Heart right ventricle (tissue), 16 donors: ENCODE results near the gene FUT7. TPM values are rescaled to one million over a fixed set of nuclear protein-coding genes. Genes with fewer than 3 reads are reported as not detected.
A peak's percentile ranks its signal among the peaks of the same experiment; 100 is the strongest.
"Not testable (repeated sequence)": the region's sequence is repeated elsewhere in the genome, so short reads cannot be mapped to it uniquely, and the experiment has no call there.

Source experiments
- ATAC-seq, 8 donors: fragments of 200-7000 bp; cut with Tn5 transposase; one replicate each; pipeline ENCODE4 v1.9.1; 2020; ENCODE audit warnings: mild to moderate bottlenecking in 8 of 8, moderate library complexity in 8 of 8, moderate number of reproducible peaks in 1 of 8
- DNase-seq, 2 donors: peaks; one replicate each; pipeline ENCODE4 v3.0.0-alpha.2; 2020
- H3K27ac ChIP-seq, 10 donors: fragments of 200-600 bp; sonication (generic) in 2 of 10; one replicate each; pipeline versions ENCODE4 v1.5.0 to v1.8.0; 2020 to 2022; ENCODE audit warnings: mild to moderate bottlenecking in 3 of 10
- H3K27me3 ChIP-seq, 7 donors: fragments of 200-600 bp; one replicate each; pipeline ENCODE4 v1.8.0; 2021 to 2022; ENCODE audit warnings: mild to moderate bottlenecking in 2 of 7
- H3K36me3 ChIP-seq, 9 donors: fragments of 200-600 bp; sonication (generic) in 1 of 9; one replicate each; pipeline versions ENCODE4 v1.5.0 to v1.8.0; 2020 to 2022; ENCODE audit warnings: mild to moderate bottlenecking in 2 of 9
- H3K4me1 ChIP-seq, 9 donors: fragments of 200-600 bp; sonication (generic) in 1 of 9; one replicate each; pipeline versions ENCODE4 v1.5.0 to v1.8.0; 2020 to 2022; ENCODE audit warnings: mild to moderate bottlenecking in 4 of 9
- H3K4me3 ChIP-seq, 10 donors: fragments of 200-600 bp; sonication (generic) in 2 of 10; one replicate each; pipeline versions ENCODE4 v1.5.0 to v1.8.0; 2020 to 2022; ENCODE audit warnings: mild to moderate bottlenecking in 7 of 10, moderate library complexity in 2 of 10
- H3K9me3 ChIP-seq, 11 donors: fragments of 200-600 bp in 10 of 11; sonication (generic) in 2 of 11; one replicate each; pipeline versions ENCODE4 v1.5.0 to v1.8.0; 2013 to 2022; ENCODE audit warnings: mild to moderate bottlenecking in 2 of 11, control low read depth in 1 of 11, moderate library complexity in 1 of 11
- WGBS, 2 donors: extraction: QIAGEN DNeasy Blood & Tissue Kit; methylation state at CpG; one replicate each; pipeline ENCODE4 v1.1.7; 2013; ENCODE audit warnings: inconsistent platforms in 1 of 2; 5-methylcytosine and 5-hydroxymethylcytosine counted together
- intact Hi-C, 10 donors: fragments of 100-400 bp; cut with DNase I; formaldehyde crosslinking; loops; one replicate each; pipeline versions ENCODE4 v1.11.1 to v1.14.2; 2022
- polyA plus RNA-seq, 2 donors: library from polyadenylated mRNA; stranded (reverse); fragments of 200-250 nt; gene quantifications; one replicate each; pipeline ENCODE4 v1.2.3, GENCODE V29; 2013
- total RNA-seq, 10 donors: library from RNA; stranded (reverse); fragmentation: NEBNext Ultra II Directional in 3 of 10; extraction: Animal tissue kit (Norgen Biotek cat#: 25700) in 3 of 10; gene quantifications; one replicate each; pipeline versions ENCODE4 v1.2.1 to v1.2.4, GENCODE V29; 2021 to 2023
- TF ChIP-seq, protein P1 (sequence below), 9 donors: fragments of 200-600 bp; sonication (generic) in 2 of 9; IDR thresholded peaks; one replicate each; pipeline versions ENCODE4 v1.5.0 to v1.8.0; 2021 to 2022; ENCODE audit warnings: antibody characterized with exemption in 9 of 9, mild to moderate bottlenecking in 5 of 9, moderate library complexity in 1 of 9
- donor health status: Arrhythmogenic right ventricular cardiomyopathy.
- donor health status: ischemic (EF 13 %, LVEDD 7.1; RV severe dilation, severe dysfunction).
- donor health status: healthy with polysubstance abuse.
- donor health status: DM: no; HTN: yes; CAD: no.
- donor health status: DM: no; HTN: no; CAD: no.
- donor health status: ischemic (EF 25% LVEDD 6.9; RV normal size, moderate dysfunction).
- donor health status: ischemic (EF 25% LVEDD 5.7; RV mildly dilated, moderate dysfunction).
- donor health status: healthy.
- donor health status: DM: yes; HTN: yes; CAD: no.
- donor health status: Ischemic cardiomyopathy.
- donor health status: ischemic (EF 35%, LVEDD 5.7; RV mildly dilated, moderate dysfunction).
- donor health status: nonischemic (EF 11% LVEDD 7.7; RV severe dilation, severe dysfunction).
- donor health status: DM: yes; HTN: yes; CAD: no.
- donor health status: PGD.
- donor health status: ischemic (EF 29% LVEDD 5.4; RV normal size, mild dysfunction).
- donor health status: nonischemic (EF 23%, LVEDD 6.1; RV moderate dilation, normal function).

The FUT7 gene
- total and polyA plus RNA-seq, 12 donors = 0.07 to 0.30 (median 0.15) TPM; not detected in 5

- ATAC-seq = no peak
- TF ChIP-seq, protein P1, sequence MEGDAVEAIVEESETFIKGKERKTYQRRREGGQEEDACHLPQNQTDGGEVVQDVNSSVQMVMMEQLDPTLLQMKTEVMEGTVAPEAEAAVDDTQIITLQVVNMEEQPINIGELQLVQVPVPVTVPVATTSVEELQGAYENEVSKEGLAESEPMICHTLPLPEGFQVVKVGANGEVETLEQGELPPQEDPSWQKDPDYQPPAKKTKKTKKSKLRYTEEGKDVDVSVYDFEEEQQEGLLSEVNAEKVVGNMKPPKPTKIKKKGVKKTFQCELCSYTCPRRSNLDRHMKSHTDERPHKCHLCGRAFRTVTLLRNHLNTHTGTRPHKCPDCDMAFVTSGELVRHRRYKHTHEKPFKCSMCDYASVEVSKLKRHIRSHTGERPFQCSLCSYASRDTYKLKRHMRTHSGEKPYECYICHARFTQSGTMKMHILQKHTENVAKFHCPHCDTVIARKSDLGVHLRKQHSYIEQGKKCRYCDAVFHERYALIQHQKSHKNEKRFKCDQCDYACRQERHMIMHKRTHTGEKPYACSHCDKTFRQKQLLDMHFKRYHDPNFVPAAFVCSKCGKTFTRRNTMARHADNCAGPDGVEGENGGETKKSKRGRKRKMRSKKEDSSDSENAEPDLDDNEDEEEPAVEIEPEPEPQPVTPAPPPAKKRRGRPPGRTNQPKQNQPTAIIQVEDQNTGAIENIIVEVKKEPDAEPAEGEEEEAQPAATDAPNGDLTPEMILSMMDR (IDR thresholded peaks at IDR 0.05) = no peak
- Histone ChIP-seq H3K9me3 (no peaks in the 10 kb centered on the region), H3K27me3 (peaks cover 0 to 15% (median 9%) of the 10 kb centered on the region in 7 donors), H3K27ac (no peak overlapping the region), H3K36me3 (no peaks in the 10 kb centered on the region), H3K4me1 (peaks cover 0 to 23% (median 8%) of the 10 kb centered on the region in 9 donors), H3K4me3 (no peak overlapping the region)
- intact Hi-C loops = loop anchor here in 4 of 10 donors (2.0 to 10.0 kb wide), 2 partner anchors 19 to 281 kb away; partner anchors contain the start of gene NPDC1 (in 3 of the 4)
- WGBS, 2 donors = 94 to 95% methylated on average over 23 of the region's 23 CpGs
- DNase-seq = no peak
Measured at GRCh38 chr9:137065336-137065967, 33.6 kb upstream of the FUT7 start.

DNA sequence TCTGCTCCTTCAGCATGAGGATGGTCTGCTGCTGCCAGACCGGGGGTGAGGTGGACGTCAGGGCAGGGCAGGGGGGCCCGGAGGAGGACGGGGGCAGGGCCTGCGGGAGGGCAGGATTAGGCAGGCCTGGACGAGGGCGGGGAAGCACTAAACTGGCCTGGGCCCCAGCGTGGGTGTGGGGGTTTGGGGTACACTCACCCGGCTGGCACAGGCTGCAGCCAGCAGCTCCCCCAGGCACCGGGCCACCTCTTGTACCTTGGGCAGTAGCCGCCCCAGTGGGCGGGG is 32.9 kb upstream of the FUT7 start:
- 92 to 97% methylated on average over 9 to 12 of the region's 12 CpGs for WGBS, 2 donors
- H3K4me3 ChIP-seq = no peak overlapping the region
- no peak for DNase-seq
- H3K27ac ChIP-seq = no peak overlapping the region
- no peaks in the 10 kb centered on the region for H3K36me3 ChIP-seq
- peaks cover 0 to 23% (median 8%) of the 10 kb centered on the region in 9 donors for H3K4me1 ChIP-seq
- TF ChIP-seq, protein P1 (IDR thresholded peaks at IDR 0.05) = no peak
- intact Hi-C loops = loop anchor here in 6 of 10 donors (1.0 to 10.0 kb wide), 3 partner anchors 18 to 280 kb away; partner anchors contain the start of gene NPDC1 (in 5 of the 6)
- peak in 1 of 8 donors; percentile 11 for ATAC-seq
- no peaks in the 10 kb centered on the region for H3K9me3 ChIP-seq
- peaks cover 0 to 15% (median 9%) of the 10 kb centered on the region in 7 donors for H3K27me3 ChIP-seq

GRCh38 chr9:137064027-137064879 is 32.4 kb upstream of the FUT7 start:
- Histone ChIP-seq H3K4me3 (no peak overlapping the region), H3K27ac (no peak overlapping the region), H3K27me3 (peaks cover 0 to 12% (median 5%) of the 10 kb centered on the region in 7 donors), H3K36me3 (no peaks in the 10 kb centered on the region), H3K4me1 (peaks cover 0 to 18% (median 4%) of the 10 kb centered on the region in 9 donors), H3K9me3 (no peaks in the 10 kb centered on the region)
- TF ChIP-seq, protein P1 (IDR thresholded peaks at IDR 0.05) = peak; percentile 92 to 99 (median 96)
- intact Hi-C loops = loop anchor here in 6 of 10 donors (1.0 to 10.0 kb wide), 3 partner anchors 17 to 279 kb away; partner anchors contain the start of gene NPDC1 (in 5 of the 6)
- 49 to 51% methylated on average over 52 to 55 of the region's 55 CpGs for WGBS, 2 donors
- DNase-seq = peak; percentile 61 to 82
- peak; percentile 31 to 79 (median 67) for ATAC-seq

DNA sequence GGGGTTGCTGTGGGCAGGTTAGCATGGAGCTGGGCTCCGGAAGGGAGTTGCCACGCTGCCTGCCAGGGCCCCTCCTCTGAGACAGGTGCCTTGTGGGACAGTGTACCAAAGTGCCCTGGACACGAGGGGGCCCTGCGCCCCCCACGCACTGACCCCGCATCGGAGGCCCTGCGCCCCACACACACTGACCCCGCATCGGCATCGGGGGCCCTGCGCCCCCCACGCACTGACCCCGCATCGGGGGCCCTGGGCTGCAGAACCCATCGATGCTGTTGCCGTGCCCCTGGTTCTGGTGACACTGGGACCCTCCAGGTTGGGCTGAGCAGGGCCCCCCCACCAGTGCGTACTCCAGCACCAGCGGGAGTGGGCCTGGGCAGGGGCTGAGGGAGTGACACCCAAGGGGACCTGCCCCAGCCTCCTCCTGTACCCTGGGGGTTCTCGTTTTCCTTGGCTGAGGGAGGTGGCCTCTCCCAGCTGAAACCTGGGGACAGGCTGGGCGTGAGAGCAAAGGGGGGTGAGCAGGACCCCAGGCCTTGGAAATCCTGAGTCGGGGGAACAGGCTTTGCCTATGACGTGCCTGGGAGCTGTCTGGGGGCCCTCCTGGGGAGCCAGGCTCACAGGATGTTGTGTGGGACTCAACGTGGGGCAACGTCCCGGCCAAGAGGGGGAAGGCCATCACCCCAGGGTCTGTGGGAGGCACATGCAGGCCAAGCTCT is 31.6 kb upstream of the FUT7 start:
- H3K27me3 ChIP-seq = peaks cover 0 to 4% (median 0%) of the 10 kb centered on the region in 7 donors
- H3K4me1 ChIP-seq = peaks cover 0 to 13% (median 4%) of the 10 kb centered on the region in 9 donors
- TF ChIP-seq, protein P1 (IDR thresholded peaks at IDR 0.05) = no peak
- ATAC-seq (peak in 1 of 8 donors; percentile 8), DNase-seq (no peak)
- no peaks in the 10 kb centered on the region for H3K36me3 ChIP-seq
- no peaks in the 10 kb centered on the region for H3K9me3 ChIP-seq
- H3K4me3 ChIP-seq = no peak overlapping the region
- no peak overlapping the region for H3K27ac ChIP-seq
- 84 to 85% methylated on average over 26 of the region's 26 CpGs for WGBS, 2 donors
- intact Hi-C loops = loop anchor here in 6 of 10 donors (1.0 to 10.0 kb wide), 3 partner anchors 17 to 279 kb away; partner anchors contain the start of gene NPDC1 (in 5 of the 6)

GRCh38 chr9:137062798-137063197 is 30.9 kb upstream of the FUT7 start:
- not testable (repeated sequence) for H3K4me3 ChIP-seq, H3K9me3 ChIP-seq, DNase-seq, H3K36me3 ChIP-seq, H3K27me3 ChIP-seq, H3K27ac ChIP-seq
- peaks cover 0 to 11% (median 4%) of the 10 kb centered on the region in 9 donors for H3K4me1 ChIP-seq
- 95% methylated on average over 5 to 6 of the region's 9 CpGs for WGBS, 2 donors
- peak in 1 of 8 donors; percentile 8 for ATAC-seq
- intact Hi-C loops = loop anchor here in 1 of 10 donors (10.0 kb wide), 1 partner anchor 278 kb away; no protein-coding TSS in a partner anchor
